Superior temporal gyrus (tissue), 1 donor: ENCODE data around the gene THAP7.
"Not testable (repeated sequence)": the region's sequence is repeated elsewhere in the genome, so short reads cannot be mapped to it uniquely, and the experiment has no call there.

ENCODE experiments used
- DNase-seq: peaks from one replicate; pipeline ENCODE4 v3.0.0-alpha.2; 2016; ENCODE audit errors: extremely low spot score

THAP7 gene

GRCh38 chr22:21001601-21002325 is at the start of gene THAP7:
Gene THAP7 (minus strand): TSS chr22:21002118. CDS start chr22:21001911, 207 bp downstream.
- DNase-seq = peak; percentile 96

GRCh38 chr22:21051145-21051830 is 49.4 kb upstream of the THAP7 start:
- no peak for DNase-seq

- not testable (repeated sequence) for DNase-seq
Measured at GRCh38 chr22:21048965-21049364, 47.0 kb upstream of the THAP7 start.

DNA sequence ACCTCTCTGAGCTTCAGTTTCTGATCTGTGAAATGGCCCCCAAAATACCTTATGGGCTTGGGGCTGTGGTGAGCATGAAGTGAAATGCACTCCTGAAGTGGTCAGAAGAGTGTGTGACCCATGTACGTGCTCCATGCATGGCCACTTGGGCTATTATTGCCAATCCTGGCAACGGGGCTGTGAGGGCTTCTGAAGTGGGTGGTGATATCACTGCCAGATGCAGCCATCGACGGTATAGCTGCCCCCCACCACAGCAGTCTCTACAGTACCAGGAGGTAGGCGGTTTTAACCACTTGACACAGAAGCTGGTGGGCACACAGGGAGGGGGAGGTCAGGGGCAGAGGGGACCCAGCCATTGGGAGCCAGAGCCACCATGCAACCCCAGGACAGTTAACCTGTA is 46.5 kb upstream of the THAP7 start:
- DNase-seq = not testable (repeated sequence)

DNA sequence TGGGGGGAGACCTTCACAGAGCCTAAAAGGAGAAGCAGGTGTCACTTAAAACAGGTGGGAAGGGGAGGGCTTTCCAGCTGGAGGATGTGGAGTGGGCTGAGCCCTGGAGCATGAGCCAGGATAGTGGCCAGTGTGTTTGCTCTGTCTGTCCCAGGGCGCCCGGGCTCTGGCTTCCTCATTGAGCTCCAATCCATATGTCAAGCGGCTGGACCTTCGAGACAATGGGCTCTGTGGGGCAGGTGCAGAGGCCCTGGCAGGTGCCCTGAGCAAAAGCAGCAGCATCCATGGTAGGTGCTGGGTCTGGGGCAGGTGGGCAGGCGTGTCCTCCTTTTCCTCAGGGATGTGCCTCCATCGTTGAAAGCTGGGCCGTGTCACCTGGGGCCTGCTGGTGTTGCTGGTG is 45.8 kb upstream of the THAP7 start:
- DNase-seq = no peak

- no peak for DNase-seq
Measured at GRCh38 chr22:21047035-21047661, 45.2 kb upstream of the THAP7 start.

DNA sequence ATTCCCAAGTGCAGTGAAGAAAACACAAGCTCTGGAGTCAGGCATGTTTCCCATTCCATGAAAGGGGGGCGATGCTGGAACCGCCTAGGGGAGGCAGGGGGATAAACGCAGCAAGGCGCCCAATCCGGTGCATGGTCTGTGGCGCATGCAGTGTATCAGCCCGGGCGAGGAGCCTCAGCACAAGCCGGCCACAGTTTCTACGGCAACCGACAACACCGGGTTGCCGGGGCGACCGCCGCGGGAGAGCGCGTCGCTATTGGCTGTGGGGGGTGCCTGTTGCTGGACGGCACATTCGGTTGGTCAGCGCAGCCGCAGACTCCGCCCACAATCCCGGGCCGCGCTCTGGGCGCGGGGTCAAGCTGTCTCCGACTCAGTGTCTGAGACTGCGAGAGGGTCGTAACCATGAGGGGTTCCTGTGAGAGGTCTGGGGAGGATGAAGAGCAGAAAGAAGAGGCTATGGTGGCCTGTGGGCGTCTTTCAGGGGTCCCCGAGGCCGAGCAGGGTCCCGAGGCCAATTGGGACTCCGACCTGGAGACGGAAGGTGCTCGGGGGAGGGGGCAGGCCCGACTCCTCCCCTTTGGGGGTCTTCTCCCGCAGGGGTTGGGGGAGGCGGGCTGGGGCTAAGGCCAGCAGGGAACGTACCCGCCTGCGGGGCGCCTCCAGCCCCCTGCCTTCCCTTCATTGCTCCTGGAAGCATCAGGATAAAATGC is 43.8 kb upstream of the THAP7 start, which contains the start of gene LRRC74B:
TSS of gene LRRC74B (plus strand) at position 362 of the 710 bp plus-strand sequence. CDS start at position 403, 41 bp downstream.
- DNase-seq = peak; percentile 87

- no peak for DNase-seq
Measured at GRCh38 chr22:21044931-21045584, 43.1 kb upstream of the THAP7 start.

GRCh38 chr22:21043860-21044535 is 42.1 kb upstream of the THAP7 start:
- DNase-seq = no peak

GRCh38 chr22:21042978-21043859 is 41.3 kb upstream of the THAP7 start:
- DNase-seq = no peak

DNA sequence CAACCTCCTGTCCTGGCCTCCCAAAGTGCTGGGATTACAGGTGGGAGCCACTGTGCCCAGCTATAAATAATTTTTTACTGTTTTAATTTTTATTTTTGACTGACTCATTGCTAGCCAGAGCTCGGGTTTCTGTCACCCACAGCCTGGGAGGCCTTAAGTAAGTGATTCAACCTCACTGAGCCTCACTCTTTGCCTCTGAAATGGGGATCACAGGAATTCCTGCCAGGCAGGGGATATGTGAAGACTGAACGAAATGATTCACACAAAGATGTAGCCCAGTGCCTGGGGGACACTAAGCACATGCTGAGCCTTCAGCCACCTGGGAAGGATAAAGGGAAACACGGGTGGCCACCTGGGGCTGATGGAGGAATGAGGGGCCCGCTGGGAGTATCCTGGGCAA is 40.0 kb upstream of the THAP7 start:
- DNase-seq = no peak

DNA sequence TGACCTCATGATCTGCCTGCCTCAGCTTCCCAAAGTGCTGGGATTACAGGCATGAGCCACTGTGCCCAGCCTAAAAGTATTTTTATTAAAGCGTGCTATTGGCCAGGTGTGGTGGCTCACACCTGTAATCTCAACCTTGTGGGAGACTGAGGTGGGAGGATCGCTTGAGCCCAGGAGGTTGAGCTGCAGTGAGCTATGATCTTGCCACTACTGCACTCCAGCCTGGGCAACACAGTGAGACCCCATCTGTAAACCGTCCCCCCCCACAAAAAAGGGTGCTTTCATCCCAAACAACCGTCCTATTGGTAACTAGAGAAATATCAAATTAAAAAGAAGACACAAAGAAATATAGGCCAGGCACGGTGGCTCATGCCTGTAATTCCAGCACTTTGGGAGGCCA is 37.2 kb upstream of the THAP7 start:
- DNase-seq = not testable (repeated sequence)

DNA sequence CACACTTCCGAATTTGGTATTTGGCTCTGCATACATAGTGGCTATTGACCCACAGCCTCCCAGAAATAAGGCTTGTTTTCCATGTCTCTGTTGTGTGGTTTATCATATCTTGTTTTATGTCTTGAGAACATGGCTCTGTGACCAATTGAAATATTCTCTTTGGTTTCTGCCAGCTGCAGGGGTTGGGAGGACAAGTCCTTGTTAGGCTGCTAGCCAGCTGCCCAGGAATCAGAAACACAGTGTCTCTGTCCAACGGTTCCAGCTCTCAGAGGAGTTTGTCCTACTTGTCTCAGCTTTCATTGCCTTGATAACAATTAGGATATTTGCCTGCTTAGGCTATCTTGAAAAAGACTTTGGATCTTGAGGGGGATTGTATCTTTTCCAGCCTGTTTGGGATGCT is 36.5 kb upstream of the THAP7 start:
- no peak for DNase-seq

GRCh38 chr22:21034989-21035388 is 33.1 kb upstream of the THAP7 start:
- no peak for DNase-seq

DNA sequence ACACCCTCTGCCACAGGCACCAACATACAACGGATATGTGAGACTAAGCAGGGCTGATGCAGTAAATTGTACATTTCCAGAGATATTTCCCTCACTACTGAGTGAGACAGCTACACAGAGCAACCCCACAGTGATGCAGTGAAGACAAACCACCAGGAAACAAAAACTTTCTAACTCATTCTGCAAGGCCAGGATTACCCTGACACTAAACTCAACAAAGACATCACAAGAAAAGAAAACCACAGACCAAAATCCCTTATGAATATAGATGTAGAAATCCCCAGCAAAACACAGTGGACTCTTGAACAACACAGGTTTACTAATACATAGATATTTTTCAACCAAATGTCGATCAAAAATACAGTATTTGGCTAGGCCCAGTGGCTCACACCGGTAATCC is 32.0 kb upstream of the THAP7 start:
- DNase-seq = no peak

- DNase-seq = no peak
Measured at GRCh38 chr22:21032868-21033688, 31.2 kb upstream of the THAP7 start.

- DNase-seq = no peak
Measured at GRCh38 chr22:21032037-21032867, 30.3 kb upstream of the THAP7 start, which contains the start of gene SLC7A4. Gene SLC7A4 (minus strand): TSS chr22:21032561. CDS start chr22:21031812, 749 bp downstream.

DNA sequence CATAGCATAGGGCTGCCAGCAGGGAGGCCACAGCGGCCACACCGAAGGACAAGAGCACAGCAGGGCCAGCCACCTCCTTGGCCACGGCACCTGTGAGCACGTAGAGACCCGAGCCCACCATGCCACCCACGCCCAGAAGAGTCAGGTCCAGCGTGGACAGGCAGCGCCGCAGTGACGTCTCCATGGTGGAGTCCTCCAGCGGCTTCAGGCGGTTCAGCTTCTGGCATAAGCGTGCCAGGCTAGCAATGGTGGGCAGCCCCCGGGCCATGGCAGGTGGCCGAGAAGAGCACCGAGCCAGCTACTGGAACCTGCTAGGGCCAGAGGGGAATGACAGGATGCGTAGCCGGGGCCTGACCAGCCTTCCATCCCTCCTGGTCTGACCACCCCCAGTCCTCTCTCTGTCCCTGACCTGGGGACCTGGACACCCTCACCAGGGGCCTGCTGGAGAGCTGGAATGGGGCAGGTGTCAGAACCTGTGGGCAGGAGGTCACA is 29.7 kb upstream of the THAP7 start:
- no peak for DNase-seq
